ENCODE results near the gene TSHZ1. TPM values are rescaled to one million over a fixed set of nuclear protein-coding genes. Genes with fewer than 3 reads are reported as not detected.

TSHZ1 gene
- total and polyA plus RNA-seq, 2 experiments from 2014 or later = 2.2 to 4.4 TPM

- Histone ChIP-seq H3K9me3 (ENCODE audit: low read depth) (no peaks in the 10 kb centered on the region), H3K27me3 (replicated peaks; ENCODE audit: insufficient read depth) (no peaks in the 10 kb centered on the region), H3K79me2 (ENCODE audit: insufficient read depth) (peaks cover 65% of the 10 kb centered on the region), H3K27ac (peak overlapping the region; percentile 78), H4K20me1 (ENCODE audit: insufficient read depth) (no peaks in the 10 kb centered on the region), H3K4me1 (ENCODE audit: insufficient read depth) (peaks cover 37% of the 10 kb centered on the region), H3K4me3 (peak overlapping the region; percentile 92), H3F3A (ENCODE audit: insufficient read depth) (peaks cover 37% of the 10 kb centered on the region; the same call in 1 of the 2 replicates), H3K9me2 (ENCODE audit: insufficient read depth) (no peaks in the 10 kb centered on the region), H3K4me2 (ENCODE audit: unreplicated experiment) (peak overlapping the region; percentile 88), H3K36me3 (ENCODE audit: low read depth) (no peaks in the 10 kb centered on the region), H3K9ac (peak overlapping the region; percentile 83), H2AFZ (peak overlapping the region; percentile 93)
- in situ Hi-C loops (cut with MboI) = loop anchor here (25.0 kb wide), 1 partner anchor 546 kb away; no protein-coding TSS in a partner anchor
- TF ChIP-seq EZH2phosphoT487 (IDR thresholded peaks at IDR 0.05; ENCODE audit: insufficient read depth, low read depth) = no peak
- TF ChIP-seq EZH2 (IDR thresholded peaks at IDR 0.05; ENCODE audit: insufficient read depth, poor library complexity, severe bottlenecking) = no peak
- WGBS, 2 experiments (ENCODE audit: low coverage in 1 of 2, low lambda C conversion rate in 2 of 2, missing lambda C conversion rate in 2 of 2) = 0 to 1% methylated on average over 15 to 19 of the region's 34 CpGs
- no peak for DNase-seq
These were observed 1.8 kb upstream of the TSHZ1 start for GRCh38 chr18:75208836-75209128.

- H3K4me3 ChIP-seq = peak within 1 kb of the TSS; percentile 92
- H3K9ac ChIP-seq = peak within 1 kb of the TSS; percentile 83
- H3K27me3 ChIP-seq (replicated peaks; ENCODE audit: insufficient read depth) = no peaks in the 10 kb centered on the region
- WGBS, 2 experiments (ENCODE audit: low coverage in 1 of 2, low lambda C conversion rate in 2 of 2, missing lambda C conversion rate in 2 of 2) = 0 to 1% methylated on average over 24 to 77 of the region's 88 CpGs
- no peaks in the 10 kb centered on the region for H4K20me1 ChIP-seq (ENCODE audit: insufficient read depth)
- H3K36me3 ChIP-seq (ENCODE audit: low read depth) = no peaks in the 10 kb centered on the region
- peak within 1 kb of the TSS; percentile 78 for H3K27ac ChIP-seq
- TF ChIP-seq EZH2 (IDR thresholded peaks at IDR 0.05; ENCODE audit: insufficient read depth, poor library complexity, severe bottlenecking) = no peak
- no peak for TF ChIP-seq EZH2phosphoT487 (IDR thresholded peaks at IDR 0.05; ENCODE audit: insufficient read depth, low read depth)
- H3K4me2 ChIP-seq (ENCODE audit: unreplicated experiment) = peak within 1 kb of the TSS; percentile 93
- H2AFZ ChIP-seq = peak within 1 kb of the TSS; percentile 93
- peaks cover 64% of the 10 kb centered on the region for H3K79me2 ChIP-seq (ENCODE audit: insufficient read depth)
- no peaks in the 10 kb centered on the region for H3K9me3 ChIP-seq (ENCODE audit: low read depth)
- H3F3A ChIP-seq (ENCODE audit: insufficient read depth) = peaks cover 41% of the 10 kb centered on the region; the same call in 1 of the 2 replicates
- peaks cover 36% of the 10 kb centered on the region for H3K4me1 ChIP-seq (ENCODE audit: insufficient read depth)
- peak; percentile 85 for DNase-seq
- in situ Hi-C loops (cut with MboI) = loop anchor here (25.0 kb wide), 1 partner anchor 547 kb away; no protein-coding TSS in a partner anchor
- H3K9me2 ChIP-seq (ENCODE audit: insufficient read depth) = no peaks in the 10 kb centered on the region
These were observed 1.3 kb upstream of the TSHZ1 start, which contains the start of gene PTGR3 for GRCh38 chr18:75209129-75209950. TSS of gene PTGR3 (minus strand) at chr18:75209139. CDS start at chr18:75209058, 81 bp downstream.

- H3K4me3 ChIP-seq = peak overlapping the region; percentile 92
- peak overlapping the region; percentile 78 for H3K27ac ChIP-seq
- H2AFZ ChIP-seq = peak overlapping the region; percentile 93
- H3K4me1 ChIP-seq (ENCODE audit: insufficient read depth) = peaks cover 36% of the 10 kb centered on the region
- in situ Hi-C loops (cut with MboI) = loop anchor here (25.0 kb wide), 1 partner anchor 548 kb away; no protein-coding TSS in a partner anchor
- 1 to 2% methylated on average over 8 of the region's 8 CpGs for WGBS, 2 experiments (ENCODE audit: low coverage in 1 of 2, low lambda C conversion rate in 2 of 2, missing lambda C conversion rate in 2 of 2)
- H3K9me2 ChIP-seq (ENCODE audit: insufficient read depth) = no peaks in the 10 kb centered on the region
- no peaks in the 10 kb centered on the region for H3K36me3 ChIP-seq (ENCODE audit: low read depth)
- DNase-seq = peak; percentile 59
- peaks cover 64% of the 10 kb centered on the region for H3K79me2 ChIP-seq (ENCODE audit: insufficient read depth)
- H3K9me3 ChIP-seq (ENCODE audit: low read depth) = no peaks in the 10 kb centered on the region
- peak overlapping the region; percentile 93 for H3K4me2 ChIP-seq (ENCODE audit: unreplicated experiment)
- no peaks in the 10 kb centered on the region for H3K27me3 ChIP-seq (replicated peaks; ENCODE audit: insufficient read depth)
- no peaks in the 10 kb centered on the region for H4K20me1 ChIP-seq (ENCODE audit: insufficient read depth)
- H3F3A ChIP-seq (ENCODE audit: insufficient read depth) = peaks cover 41% of the 10 kb centered on the region; the same call in 1 of the 2 replicates
- peak overlapping the region; percentile 83 for H3K9ac ChIP-seq
- TF ChIP-seq EZH2 (IDR thresholded peaks at IDR 0.05; ENCODE audit: insufficient read depth, poor library complexity, severe bottlenecking) = no peak
- no peak for TF ChIP-seq EZH2phosphoT487 (IDR thresholded peaks at IDR 0.05; ENCODE audit: insufficient read depth, low read depth)
These were observed 692 bp upstream of the TSHZ1 start for GRCh38 chr18:75209951-75210258.

- Histone ChIP-seq H3K9ac (peak overlapping the region; percentile 83), H3K27me3 (replicated peaks; ENCODE audit: insufficient read depth) (no peaks in the 10 kb centered on the region), H3F3A (ENCODE audit: insufficient read depth) (peaks cover 33% of the 10 kb centered on the region; the same call in 1 of the 2 replicates), H3K79me2 (ENCODE audit: insufficient read depth) (peaks cover 64% of the 10 kb centered on the region), H3K9me2 (ENCODE audit: insufficient read depth) (no peaks in the 10 kb centered on the region), H3K4me3 (peak overlapping the region; percentile 92), H3K9me3 (ENCODE audit: low read depth) (no peaks in the 10 kb centered on the region), H3K36me3 (ENCODE audit: low read depth) (no peaks in the 10 kb centered on the region), H3K4me1 (ENCODE audit: insufficient read depth) (peaks cover 36% of the 10 kb centered on the region), H4K20me1 (ENCODE audit: insufficient read depth) (no peaks in the 10 kb centered on the region), H3K4me2 (ENCODE audit: unreplicated experiment) (peak overlapping the region; percentile 93), H2AFZ (peak overlapping the region; percentile 93), H3K27ac (peak overlapping the region; percentile 78)
- in situ Hi-C loops (cut with MboI) = loop anchor here (25.0 kb wide), 1 partner anchor 549 kb away; no protein-coding TSS in a partner anchor
- 1 to 2% methylated on average over 47 to 50 of the region's 64 CpGs for WGBS, 2 experiments (ENCODE audit: low coverage in 1 of 2, low lambda C conversion rate in 2 of 2, missing lambda C conversion rate in 2 of 2)
- TF ChIP-seq EZH2 (IDR thresholded peaks at IDR 0.05; ENCODE audit: insufficient read depth, poor library complexity, severe bottlenecking) = no peak
- TF ChIP-seq EZH2phosphoT487 (IDR thresholded peaks at IDR 0.05; ENCODE audit: insufficient read depth, low read depth) = no peak
- peak; percentile 64 for DNase-seq
These were observed 515 bp downstream of the TSHZ1 start for GRCh38 chr18:75211002-75211621.
